Measurements from ENCODE around the gene NAALADL2.

The NAALADL2 gene

DNA sequence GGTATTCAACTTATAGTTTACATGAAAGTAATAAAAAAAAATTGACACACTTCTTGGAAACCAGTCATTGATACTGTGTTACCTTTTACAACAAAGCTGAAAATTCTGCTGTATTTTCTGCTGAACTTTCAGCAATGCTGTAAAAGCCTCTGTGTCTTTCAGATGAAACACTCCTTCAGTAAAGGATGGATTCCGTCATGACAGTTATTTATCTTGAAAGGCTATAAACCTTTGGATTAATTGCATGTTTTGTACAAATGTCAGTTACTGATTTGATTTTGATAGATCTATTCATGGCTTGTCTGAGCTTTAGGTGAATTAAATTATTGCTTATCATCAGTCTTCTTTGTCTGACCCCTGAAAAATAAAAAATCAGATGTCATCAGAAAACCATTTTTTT is 355.1 kb downstream of the NAALADL2 start:
- DNase-seq: no peak

DNA sequence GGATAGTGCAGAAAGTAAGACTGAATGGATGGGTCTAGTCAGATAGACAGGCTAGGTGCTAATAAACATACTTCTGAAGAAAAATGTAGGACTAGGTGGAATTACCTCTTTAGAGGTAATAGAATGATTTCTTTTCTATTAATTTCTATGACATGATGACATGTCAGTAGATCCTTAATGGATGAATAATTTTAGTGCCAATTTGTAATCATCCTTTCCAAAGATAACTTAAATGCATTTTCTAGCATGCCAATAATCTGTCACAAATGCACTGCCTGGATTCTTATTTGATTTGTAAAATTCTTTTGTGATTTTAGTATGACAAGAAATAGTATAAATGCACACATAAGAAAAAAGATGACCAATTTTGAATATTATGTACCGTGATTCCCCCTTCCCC is 356.7 kb downstream of the NAALADL2 start:
- DNase-seq: no peak

DNA sequence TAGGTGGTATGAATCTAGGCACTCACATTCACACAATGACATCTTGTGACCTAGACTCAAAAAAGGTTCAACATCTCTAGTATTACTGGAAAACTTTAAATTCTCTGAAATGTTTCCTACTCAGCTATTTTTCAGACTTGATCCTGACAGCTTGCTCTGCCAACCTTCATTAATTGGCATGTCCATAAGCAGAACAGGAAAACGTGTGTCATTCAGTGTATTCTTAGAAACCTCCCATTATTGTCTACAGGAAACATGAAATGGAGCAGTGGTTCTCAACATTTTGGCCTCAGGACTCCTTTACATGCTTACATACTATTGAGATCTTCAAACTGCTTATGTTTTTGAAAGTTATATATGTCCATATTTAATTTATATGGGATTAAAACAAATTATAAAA is 363.2 kb downstream of the NAALADL2 start:
- no peak for DNase-seq

DNA sequence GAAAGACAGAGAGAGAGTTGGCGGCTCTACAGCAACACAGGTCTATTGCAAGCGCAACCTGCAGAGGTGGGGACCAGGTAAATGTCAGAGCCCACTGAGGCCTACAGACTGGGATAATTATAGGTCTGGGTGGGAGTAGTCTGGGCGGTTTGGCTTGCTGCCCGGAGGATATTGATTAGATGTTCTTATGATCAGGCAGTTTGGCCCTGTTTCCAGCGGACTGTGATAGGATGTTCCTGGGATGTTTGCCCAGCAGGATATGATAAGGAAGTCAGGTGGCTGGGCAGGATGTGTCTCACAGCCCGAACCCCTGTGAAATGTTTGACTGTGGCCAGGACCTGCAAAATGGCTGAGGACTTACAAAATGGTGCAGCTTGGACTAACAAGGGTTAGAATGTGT is 364.9 kb downstream of the NAALADL2 start:
- no peak for DNase-seq

DNA sequence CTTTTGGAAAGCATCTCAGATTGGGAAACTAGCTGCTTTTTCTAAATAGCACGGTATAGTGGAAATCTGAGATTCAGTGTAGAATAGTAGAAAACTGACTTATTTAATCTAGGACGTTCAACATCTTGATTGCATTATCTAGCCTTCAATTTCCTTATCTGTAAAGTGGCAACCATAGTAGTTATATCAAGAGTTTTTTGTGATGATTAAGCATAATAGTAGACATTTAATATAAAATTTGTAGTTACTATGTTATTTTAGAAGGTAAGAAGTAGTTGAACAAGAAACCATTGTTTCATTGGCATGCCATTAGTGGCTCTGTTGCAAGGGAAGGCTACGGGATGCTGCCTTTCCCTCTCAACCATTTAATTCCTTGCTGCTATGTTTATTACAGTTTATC is 367.3 kb downstream of the NAALADL2 start:
- no peak for DNase-seq

DNA sequence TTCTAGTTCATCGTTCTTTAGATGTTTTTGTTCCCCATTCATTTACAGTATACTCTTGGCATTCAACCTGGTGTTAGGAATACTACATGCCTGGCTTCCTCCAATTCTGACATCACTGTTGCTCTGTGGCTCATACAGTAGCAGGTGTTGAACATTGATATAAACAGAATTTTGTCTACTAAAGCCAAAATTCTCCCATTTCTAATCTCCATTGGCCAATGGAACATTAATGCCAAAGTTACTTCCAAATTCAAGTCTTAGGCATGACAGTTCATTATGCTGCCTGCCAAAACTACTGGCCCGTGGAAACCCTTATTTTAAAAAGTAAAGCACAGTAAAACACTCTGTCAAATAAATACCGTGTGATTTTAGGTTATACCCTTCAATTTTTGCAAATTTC is 368.0 kb downstream of the NAALADL2 start:
- no peak for DNase-seq

DNA sequence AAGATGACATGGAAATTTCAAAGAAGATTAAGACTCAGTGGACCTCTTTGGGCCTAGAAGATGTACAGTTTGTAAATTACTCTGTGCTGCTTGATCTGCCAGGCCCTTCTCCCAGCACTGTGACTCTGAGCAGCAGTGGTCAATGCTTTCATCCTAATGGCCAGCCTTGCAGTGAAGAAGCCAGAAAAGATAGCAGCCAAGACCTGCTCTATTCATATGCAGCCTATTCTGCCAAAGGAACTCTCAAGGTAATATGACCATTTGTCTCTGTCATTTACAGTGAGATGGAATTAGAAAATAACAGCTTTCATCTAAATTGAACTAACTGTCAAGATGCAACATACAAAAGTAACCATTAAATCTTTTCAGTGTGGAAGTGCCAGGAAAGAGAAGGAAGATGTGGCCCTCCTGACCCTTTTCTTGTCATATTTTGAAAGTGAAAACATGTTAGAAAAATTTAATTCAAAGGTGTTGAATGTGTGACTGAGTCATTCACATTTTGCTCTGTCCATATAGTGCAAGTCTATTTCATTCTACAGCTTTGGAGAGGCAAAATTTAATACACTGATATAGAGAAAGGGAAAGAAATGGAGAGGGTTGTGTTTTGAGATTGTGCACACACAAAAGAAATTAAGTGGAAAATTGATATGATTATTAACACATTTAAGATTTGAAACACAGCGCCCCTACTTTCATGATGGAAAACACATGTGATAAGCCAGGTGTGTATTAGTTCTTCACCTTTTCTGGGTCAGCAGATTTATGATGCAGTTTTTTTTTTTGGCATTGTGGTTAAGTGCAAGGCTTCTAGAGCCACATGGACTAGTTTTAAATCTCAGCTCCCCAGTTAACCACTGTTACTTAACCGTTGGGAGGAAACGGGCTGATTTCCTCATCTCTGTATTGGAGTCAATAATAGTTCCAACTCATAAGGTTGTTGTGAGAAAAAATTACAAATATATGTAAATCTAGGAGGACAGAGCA is 375.1 kb downstream of the NAALADL2 start:
- no peak for DNase-seq

DNA sequence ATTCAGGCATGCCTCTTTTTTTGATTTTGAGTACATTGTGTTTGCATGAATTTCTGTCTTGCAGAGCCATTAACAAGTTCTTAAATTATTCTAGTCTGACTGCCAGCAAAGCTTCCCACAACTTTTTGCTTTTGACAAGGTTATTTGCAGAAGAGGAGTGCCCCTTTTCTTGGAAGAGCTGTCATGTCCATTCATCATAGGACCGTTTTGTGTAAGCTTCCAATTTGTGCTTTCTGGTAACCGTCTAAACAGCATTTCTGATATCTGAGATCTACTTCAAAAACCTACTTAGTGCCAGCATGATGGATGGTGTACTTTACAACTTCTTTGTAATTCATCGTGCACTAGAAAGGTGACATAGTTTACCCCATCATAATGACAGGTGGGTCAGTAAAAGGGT is 379.7 kb downstream of the NAALADL2 start:
- no peak for DNase-seq

DNA sequence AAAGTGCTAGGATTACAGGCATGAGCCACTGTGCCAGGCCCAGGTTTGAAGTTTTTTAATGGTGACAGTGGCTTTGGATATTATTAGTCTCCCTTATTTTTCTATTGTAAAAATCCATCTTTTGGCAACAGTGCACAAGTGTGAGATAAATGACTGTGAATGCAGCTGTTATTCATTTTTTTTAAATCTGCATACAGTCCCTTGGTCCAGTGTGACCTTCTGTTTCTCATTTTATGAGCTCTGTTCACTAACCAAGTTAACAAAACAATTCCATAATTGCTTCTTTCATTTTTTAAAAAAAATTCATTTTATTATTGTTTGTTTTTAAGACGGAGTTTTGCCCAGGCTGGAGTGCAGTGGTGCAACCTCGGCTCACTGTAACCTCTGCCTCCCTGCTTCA is 381.8 kb downstream of the NAALADL2 start:
- DNase-seq: no peak

DNA sequence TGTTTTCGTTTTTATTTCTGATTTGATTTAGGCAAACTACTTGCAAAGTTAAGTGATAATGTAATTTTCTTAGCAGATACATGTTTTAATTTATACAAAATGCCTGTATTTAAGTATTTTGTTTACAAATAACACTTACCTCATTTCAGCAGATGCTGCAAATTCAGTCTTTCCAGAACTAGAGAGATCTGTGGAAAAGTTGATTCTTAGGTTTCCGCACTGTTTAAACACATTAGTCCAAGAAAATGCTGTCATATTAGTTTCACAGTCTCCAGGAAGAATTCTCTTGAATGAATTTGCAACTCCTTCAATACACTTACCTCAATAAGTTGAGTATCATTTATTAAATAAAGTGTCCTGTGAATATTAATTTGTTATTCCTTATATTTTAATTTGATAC is 383.1 kb downstream of the NAALADL2 start:
- DNase-seq: no peak

DNA sequence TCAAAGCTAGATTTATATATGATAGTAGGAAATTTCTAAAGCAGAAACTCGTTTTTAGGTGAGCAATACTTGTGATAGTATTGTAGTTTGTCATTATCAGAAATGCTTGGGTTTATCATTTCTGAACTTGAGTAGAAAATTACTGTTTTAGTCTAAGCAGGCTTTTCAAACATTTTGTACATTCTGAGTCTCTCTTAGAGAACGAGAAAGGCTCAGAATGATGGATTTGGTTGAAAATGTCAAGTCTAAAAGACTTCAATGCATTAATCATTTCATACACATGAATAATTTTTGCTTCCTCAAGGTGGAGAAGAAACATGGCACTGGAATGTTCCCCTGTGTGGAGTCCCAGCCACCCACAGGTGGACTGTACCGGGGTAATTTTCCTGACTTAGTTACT is 387.1 kb downstream of the NAALADL2 start:
- DNase-seq: no peak

DNA sequence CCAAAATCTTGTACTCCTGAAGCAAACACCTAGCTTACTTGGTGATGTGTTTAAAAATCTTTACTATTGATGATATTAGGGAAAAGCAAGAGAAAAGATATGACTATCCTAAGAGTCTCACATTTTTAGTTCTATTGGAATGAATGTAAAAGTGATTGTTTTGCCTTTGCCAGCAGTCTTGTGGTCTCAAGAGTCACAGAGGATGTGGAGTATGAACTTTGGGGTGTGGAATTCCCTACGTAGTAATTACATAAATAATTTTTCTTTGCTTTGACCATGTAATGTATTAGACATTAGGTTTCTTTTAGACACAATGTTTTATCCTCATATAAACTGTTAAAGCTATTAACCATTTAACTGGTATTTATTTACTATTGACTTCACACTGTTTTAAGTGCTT is 387.6 kb downstream of the NAALADL2 start:
- no peak for DNase-seq

DNA sequence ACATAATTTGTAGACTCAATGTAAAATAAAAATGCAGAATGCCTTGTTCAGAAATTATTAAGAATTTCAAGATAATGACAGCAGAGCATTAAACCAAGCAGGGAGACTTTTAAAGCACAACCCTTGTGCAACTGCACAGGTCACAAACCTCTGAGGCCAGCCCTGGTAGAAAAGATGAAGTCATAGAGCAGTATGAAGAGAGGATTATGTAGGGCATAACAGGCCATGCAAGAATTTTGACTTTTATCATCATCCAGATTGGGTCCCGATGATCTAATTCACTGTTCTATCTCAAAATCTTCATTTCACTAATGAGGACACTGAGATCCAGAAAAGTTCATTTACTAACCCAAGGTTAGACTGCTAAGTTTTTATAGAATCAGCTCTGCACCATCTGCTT is 388.5 kb downstream of the NAALADL2 start:
- DNase-seq: no peak

DNA sequence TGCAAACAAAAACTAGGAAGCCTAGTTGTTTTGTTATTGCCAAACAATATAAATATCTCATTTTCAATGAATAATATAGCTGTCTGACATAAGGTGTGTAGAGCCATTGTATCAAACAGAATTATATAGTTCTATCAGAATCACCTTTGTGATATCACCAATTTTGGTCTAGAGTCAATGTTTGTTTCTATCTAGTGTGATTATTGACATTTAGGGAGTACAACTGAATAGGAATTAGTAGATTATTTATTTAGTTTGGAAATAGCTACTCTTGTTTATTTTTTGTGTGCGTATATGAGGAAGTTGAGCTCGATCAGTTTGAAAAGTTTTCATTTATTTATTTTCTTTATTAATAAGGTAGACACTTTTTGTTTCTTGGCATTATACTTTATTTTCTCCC is 389.7 kb downstream of the NAALADL2 start:
- DNase-seq: no peak

DNA sequence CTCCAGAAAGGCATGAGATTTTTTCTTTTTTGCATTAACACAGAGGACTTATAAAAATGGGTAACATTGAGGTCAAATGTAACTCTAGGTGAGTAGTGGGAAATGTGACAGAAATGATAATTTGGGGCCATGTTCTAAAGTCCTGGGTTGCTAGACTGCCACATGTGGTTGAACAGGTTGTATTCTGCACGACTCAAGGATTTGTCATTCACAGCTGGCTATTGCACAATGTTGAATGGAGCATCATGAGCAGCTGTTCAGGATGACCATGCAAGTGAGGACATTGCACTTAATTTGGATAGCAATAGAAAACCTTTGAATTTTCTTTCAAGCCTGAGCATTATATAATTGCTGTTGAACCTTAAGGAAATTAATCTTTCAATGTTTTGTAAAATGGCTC is 396.6 kb downstream of the NAALADL2 start:
- DNase-seq: no peak

DNA sequence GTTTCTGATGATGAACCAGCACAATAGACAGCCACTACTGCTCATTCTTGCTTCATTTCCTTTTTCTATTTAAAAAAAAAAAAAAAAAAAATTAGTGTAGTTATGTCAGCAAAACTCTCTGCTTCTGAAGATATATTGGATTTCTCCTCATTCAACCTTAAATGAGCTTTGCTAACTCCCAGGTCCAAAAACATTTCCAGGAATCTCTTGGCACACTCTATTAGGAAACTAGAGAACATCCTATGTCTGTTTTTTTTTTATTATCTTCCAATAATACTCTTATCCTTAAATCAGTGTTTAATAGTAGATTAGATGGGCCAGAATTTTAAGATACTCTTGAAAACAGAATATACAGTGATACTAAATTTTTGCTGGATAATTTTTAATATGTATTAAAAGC is 398.0 kb downstream of the NAALADL2 start:
- DNase-seq: no peak

DNA sequence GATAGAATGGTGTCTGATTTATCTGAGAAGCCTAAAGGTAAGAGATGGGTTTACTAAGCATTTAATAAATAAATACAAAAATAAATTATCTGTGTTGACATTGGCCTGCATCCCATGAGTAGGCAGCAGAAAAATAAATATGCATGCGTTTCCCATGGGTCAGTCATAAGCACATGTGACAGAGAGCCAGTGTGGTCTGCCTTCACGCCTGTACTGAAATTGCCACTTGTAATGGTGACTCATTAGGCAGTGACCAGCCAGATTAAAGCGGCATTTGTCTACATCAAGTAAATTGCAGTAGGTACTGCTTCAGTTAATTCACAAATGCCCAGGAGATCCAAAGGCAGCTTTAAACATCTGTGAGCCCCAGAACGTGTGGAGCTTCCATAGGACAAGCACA is 399.6 kb downstream of the NAALADL2 start:
- no peak for DNase-seq

DNA sequence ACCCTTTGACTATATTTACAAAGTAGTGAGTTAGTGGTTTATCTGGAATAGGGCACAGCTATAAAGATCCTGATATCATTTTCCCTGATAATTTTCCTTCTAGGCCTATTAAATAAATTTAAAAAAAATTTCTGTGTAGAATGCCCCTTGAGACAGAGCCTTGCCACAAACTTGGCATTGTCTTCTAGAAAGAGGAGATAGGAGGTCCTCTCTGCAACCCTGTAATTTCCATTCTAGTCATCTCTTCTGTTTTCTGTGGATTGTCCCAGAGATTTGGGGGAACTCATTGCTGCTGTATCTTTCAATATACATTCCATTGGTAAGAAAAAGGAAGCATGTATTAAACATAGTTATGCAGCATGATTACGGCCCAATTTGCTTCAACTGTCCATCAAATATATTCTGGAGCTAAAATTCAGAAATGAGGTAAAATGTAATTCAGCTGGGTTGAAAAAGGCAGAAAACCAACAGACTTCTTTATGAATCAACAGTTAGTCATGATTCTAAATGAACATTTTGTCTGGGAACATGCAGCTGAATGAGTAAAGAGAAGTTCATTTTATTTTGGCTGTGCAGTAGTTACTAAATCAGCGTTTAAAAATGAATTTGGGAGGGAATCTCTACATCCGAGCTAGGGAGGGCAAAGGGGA is 401.1 kb downstream of the NAALADL2 start:
- no peak for DNase-seq

DNA sequence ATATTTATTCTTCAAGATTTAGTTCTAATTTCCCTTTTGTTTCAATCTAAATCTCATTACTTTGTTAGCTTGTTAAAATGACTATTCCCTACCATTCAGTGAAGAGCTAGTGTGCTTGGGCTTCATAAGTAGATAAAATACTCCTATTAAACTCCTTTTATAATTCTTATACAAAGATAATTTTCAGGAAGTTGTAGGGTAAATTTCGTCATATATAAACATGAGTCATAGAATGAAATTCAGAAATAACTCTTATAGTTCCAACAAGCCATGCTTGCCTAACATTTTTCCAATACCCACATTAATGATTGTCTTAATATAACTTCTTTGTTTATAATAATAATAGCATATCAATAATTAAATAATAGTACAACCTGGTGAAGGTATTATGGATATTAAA is 407.3 kb downstream of the NAALADL2 start:
- no peak for DNase-seq

DNA sequence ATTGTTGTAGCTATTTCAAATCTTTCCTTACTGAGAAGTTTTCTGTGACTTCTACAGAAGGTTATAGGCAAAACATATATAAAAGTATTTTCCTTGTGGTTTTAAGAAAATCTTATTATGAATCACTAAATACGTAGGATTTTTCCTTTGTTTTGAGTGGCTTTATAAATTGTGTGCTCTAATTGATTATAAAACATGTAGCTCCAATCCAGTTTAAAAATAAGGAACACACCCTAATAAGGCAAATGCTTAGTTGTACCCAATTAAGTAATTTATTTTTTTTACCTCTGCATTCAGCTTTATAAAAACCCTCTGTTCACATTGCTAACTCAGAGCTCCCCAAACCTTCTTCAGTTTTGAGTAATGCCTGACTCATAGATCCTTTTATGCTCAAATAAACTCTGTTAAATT is 408.0 kb downstream of the NAALADL2 start:
- DNase-seq: no peak

DNA sequence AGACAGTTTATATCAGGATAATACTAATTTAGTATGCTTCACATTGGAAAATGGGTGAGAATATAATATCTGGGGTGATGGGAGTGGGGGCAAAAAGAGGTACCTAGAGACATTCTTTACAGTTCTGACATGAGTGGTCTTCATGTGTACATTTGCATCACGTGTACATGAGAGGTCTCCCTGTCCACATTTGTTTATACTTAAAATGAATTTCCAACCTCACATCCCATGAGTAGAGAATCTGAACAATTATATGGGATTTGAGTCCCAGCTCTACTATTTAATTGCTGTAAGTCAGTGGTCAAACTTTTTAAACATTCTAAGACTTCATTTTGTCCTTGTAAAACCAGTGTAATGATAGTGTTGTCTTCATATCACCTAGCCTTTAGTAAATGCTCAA is 408.4 kb downstream of the NAALADL2 start:
- no peak for DNase-seq

DNA sequence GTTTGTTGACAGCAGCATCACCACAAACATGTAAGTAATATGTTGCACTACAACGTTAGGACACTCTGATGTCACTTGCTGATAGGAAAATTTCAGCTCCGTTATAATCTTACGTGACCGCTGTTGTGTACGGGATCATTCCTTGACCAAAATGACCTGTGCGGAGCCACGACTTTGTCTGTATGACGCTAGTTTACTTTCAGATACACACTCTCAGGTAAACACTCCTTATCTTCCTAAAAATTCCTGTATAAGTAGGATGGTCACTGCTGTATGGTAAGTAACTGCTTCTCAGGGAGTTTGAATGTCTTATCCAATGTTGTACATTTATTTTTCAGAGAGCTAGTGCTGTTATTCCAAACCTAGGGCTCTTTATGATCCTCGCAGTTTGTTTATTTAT is 410.3 kb downstream of the NAALADL2 start:
- DNase-seq: no peak

DNA sequence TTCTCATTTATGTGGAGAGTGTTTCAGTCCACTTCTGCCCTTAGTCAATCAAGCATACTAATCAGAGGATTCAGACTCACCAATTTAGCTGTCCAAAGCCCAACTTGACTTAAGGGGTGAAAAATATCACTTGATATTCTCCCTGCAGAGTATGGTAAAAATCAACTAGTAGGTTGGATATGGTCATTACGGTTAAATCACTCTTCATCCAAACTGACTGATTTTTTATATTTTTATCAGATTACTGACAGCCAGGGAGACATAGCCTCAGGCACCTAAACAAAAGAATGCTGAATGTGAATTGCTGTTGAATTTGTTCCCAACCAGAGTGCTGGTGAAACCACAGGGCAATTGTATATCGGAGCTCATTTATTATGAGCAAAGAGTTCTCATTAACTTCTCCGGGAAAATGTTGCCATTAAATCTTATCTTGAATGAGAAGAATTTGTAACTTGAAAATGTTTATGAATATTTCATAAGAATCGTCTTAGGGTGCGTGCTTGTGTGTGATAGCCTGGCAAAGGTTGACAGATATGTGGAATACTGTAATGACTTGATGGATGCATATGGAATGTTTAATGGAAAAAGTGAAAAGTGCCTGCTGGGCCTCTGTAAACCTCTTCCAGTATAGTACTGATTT is 411.2 kb downstream of the NAALADL2 start:
- no peak for DNase-seq

DNA sequence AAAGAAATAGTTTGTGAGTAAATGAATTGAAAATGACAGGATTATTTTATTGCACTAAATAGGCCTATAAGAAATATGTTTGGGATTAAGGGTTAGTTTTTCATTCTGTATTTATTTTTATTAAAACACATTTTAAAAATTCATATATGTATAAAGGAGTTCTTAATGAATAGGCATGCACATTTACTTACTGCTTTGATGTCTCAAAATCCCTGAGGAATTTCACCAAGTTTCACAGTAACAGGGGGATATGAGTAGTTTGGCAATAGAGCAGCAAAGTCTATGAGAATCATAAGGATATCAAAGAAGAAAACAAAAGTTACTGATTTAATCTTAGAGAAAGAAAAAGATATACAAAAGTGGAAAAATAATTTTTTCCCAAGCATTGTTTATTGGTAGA is 411.7 kb downstream of the NAALADL2 start:
- DNase-seq: no peak

Data from activated CD4-positive, CD25-positive, alpha-beta regulatory T cell (primary cell).